ENCODE measurements around the gene DCC. TPM values are rescaled to one million over a fixed set of nuclear protein-coding genes. Genes with fewer than 3 reads are reported as not detected.

DCC gene
- total and polyA plus RNA-seq, 2 of the 8 experiments (the other 6 are each of a cell fraction or from before 2014, with no cell fraction given), result 0.14 to 1.4 TPM

GRCh38 chr18:53324353-53324752, 984.4 kb downstream of the DCC start:
- Histone ChIP-seq H2BK20ac (ENCODE audit: low read length) (no peak overlapping the region), H2BK12ac (ENCODE audit: low read depth, low read length) (no peak overlapping the region), H2AK5ac (ENCODE audit: low read depth, low read length) (no peak overlapping the region), H3K36me3 (ENCODE audit: control insufficient read depth in 2 of 4, insufficient read depth in 4 of 4, low read length in 3 of 4) (no peaks in the 10 kb centered on the region), H4K91ac (replicated peaks; ENCODE audit: insufficient read length, low read length) (no peak overlapping the region), H4K8ac (ENCODE audit: extremely low read depth, insufficient read depth, low read length) (no peak overlapping the region), H3K14ac (ENCODE audit: insufficient read length) (no peak overlapping the region), H3K79me1 (ENCODE audit: low read depth, low read length) (no peaks in the 10 kb centered on the region), H3K56ac (replicated peaks; ENCODE audit: insufficient read length, low read depth, low read length) (no peak overlapping the region), H3K4me2 (ENCODE audit: insufficient read depth in 1 of 2, low read depth in 2 of 2, low read length in 2 of 2) (no peak overlapping the region), H3K4me3 (ENCODE audit: extremely low read depth in 1 of 4, insufficient read depth in 2 of 4, low read depth in 3 of 4, low read length in 4 of 4) (no peak overlapping the region), H3K23me2 (ENCODE audit: low read depth, low read length) (no peaks in the 10 kb centered on the region; the same call in 1 of the 2 replicates), H3K79me2 (ENCODE audit: control insufficient read depth in 1 of 2, insufficient read depth in 2 of 2, low read length in 2 of 2) (no peaks in the 10 kb centered on the region), H3K4me1 (replicated peaks in 1 of 4; ENCODE audit: control insufficient read depth in 3 of 4, insufficient read depth in 4 of 4, low read length in 3 of 4) (no peaks in the 10 kb centered on the region), H2AFZ (ENCODE audit: low read length) (no peak overlapping the region), H3K27ac (ENCODE audit: low read depth, low read length) (no peak overlapping the region), H2BK15ac (ENCODE audit: low read length) (no peak overlapping the region), H4K5ac (ENCODE audit: insufficient read length, low read depth, low read length) (no peak overlapping the region), H2BK5ac (ENCODE audit: low read depth, low read length) (no peak overlapping the region), H2BK120ac (replicated peaks; ENCODE audit: low read depth, low read length) (no peak overlapping the region), H4K20me1 (replicated peaks in 1 of 2; ENCODE audit: control insufficient read depth in 1 of 2, insufficient read depth in 2 of 2, low read length in 2 of 2) (no peaks in the 10 kb centered on the region), H3K9me3 (ENCODE audit: insufficient read depth in 2 of 2, low read depth in 1 of 2, low read length in 1 of 2) (no peaks in the 10 kb centered on the region), H3K4ac (replicated peaks; ENCODE audit: insufficient read length, low read depth, low read length) (no peak overlapping the region), H3K23ac (ENCODE audit: insufficient read length) (no peak overlapping the region), H3K18ac (ENCODE audit: extremely low read depth, low read length) (no peak overlapping the region), H3K9ac (replicated peaks in 1 of 4; ENCODE audit: extremely low read depth in 1 of 4, low read depth in 3 of 4, low read length in 3 of 4) (no peak overlapping the region), H3K27me3 (replicated peaks in 1 of 4; ENCODE audit: control insufficient read depth in 3 of 4, extremely low read depth in 1 of 4, insufficient read depth in 3 of 4, low read length in 3 of 4) (no peaks in the 10 kb centered on the region)
- DNase-seq (ENCODE audit: low read depth in 1 of 2, low spot score in 2 of 2), result no peak
- FAIRE-seq, result no peak
- ChIA-PET POLR2A (ENCODE audit: partially characterized antibody) (no interaction called here), CTCF (ENCODE audit: partially characterized antibody) (no interaction called here)
- 94% methylated on average over 1 of the region's 1 CpG; no CpG with 5 or more reads in 1 of the 2 experiments for WGBS, 2 experiments (ENCODE audit: extremely low coverage in 1 of 2, insufficient coverage in 1 of 2, insufficient read length in 1 of 2, insufficient replicate concordance in 2 of 2, low coverage in 1 of 2, low lambda C conversion rate in 2 of 2, missing lambda C conversion rate in 1 of 2)
- TF ChIP-seq SIN3A (conservative IDR thresholded peaks at IDR 0.05 in 1 of 2, IDR thresholded peaks at IDR 0.05 in 1 of 2; ENCODE audit: low read depth in 1 of 2, low read length in 2 of 2), result no peak
- no peak for TF ChIP-seq TCF12 (IDR thresholded peaks at IDR 0.05; ENCODE audit: low read depth, low read length)
- TF ChIP-seq FOSL1 (IDR thresholded peaks at IDR 0.05; ENCODE audit: insufficient read depth, low read depth, low read length), result no peak
- no peak for TF ChIP-seq CREB1 (IDR thresholded peaks at IDR 0.05)
- TF ChIP-seq CTCF (IDR thresholded peaks at IDR 0.05; ENCODE audit: control extremely low read depth in 1 of 3, insufficient read depth in 1 of 3, low read depth in 1 of 3, low read length in 3 of 3), result no peak
- no peak for TF ChIP-seq EP300 (IDR thresholded peaks at IDR 0.05; ENCODE audit: borderline replicate concordance in 1 of 2, low read depth in 2 of 2, low read length in 2 of 2)
- no peak for TF ChIP-seq SIX5 (IDR thresholded peaks at IDR 0.05; ENCODE audit: low read depth, low read length)
- TF ChIP-seq ATF3 (IDR thresholded peaks at IDR 0.05; ENCODE audit: insufficient read depth, low read depth, low read length), result no peak
- no peak for TF ChIP-seq CTBP2 (IDR thresholded peaks at IDR 0.05; ENCODE audit: borderline replicate concordance, insufficient read depth, insufficient read length, low read length)
- TF ChIP-seq RFX5 (IDR thresholded peaks at IDR 0.05; ENCODE audit: borderline replicate concordance, low read depth, low read length), result no peak
- TF ChIP-seq SP1 (IDR thresholded peaks at IDR 0.05; ENCODE audit: low read depth, low read length), result no peak

Data from H1 (cell line).